ENCODE data around the gene ABHD17B. TPM values are rescaled to one million over a fixed set of nuclear protein-coding genes. Genes with fewer than 3 reads are reported as not detected.
"Not testable (repeated sequence)": the region's sequence is repeated elsewhere in the genome, so short reads cannot be mapped to it uniquely, and the experiment has no call there.

The ABHD17B gene
- total and polyA plus RNA-seq, 4 donors = 5.2 to 17.7 (median 10.1) TPM

GRCh38 chr9:71955300-71955915 lies 44.4 kb upstream of the ABHD17B start:
- TF ChIP-seq RAD21 (IDR thresholded peaks at IDR 0.05) (peak; percentile 16 to 24), RXRA (IDR thresholded peaks at IDR 0.05) (peak; percentile 80 to 91), JUND (IDR thresholded peaks at IDR 0.05) (no peak), REST (IDR thresholded peaks at IDR 0.05) (peak; percentile 41), FOXA2 (IDR thresholded peaks at IDR 0.05) (peak; percentile 24), FOXA1 (IDR thresholded peaks at IDR 0.05) (no peak), HNF4G (IDR thresholded peaks at IDR 0.05) (peak; percentile 75), SP1 (IDR thresholded peaks at IDR 0.05) (peak; percentile 83), ZBTB33 (IDR thresholded peaks at IDR 0.05) (peak; percentile 28), ATF3 (IDR thresholded peaks at IDR 0.05) (no peak), HNF4A (conservative IDR thresholded peaks at IDR 0.05) (peak; percentile 79 to 85), GABPA (IDR thresholded peaks at IDR 0.05 in 1 of 2, conservative IDR thresholded peaks at IDR 0.05 in 1 of 2) (peak in 1 of 2 donors; percentile 47), TAF1 (conservative IDR thresholded peaks at IDR 0.05) (no peak), YY1 (IDR thresholded peaks at IDR 0.05) (peak; percentile 58), NR2F2 (IDR thresholded peaks at IDR 0.05) (peak; percentile 44)
- TF ChIP-seq, protein P1, sequence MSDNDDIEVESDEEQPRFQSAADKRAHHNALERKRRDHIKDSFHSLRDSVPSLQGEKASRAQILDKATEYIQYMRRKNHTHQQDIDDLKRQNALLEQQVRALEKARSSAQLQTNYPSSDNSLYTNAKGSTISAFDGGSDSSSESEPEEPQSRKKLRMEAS (IDR thresholded peaks at IDR 0.05) = peak; percentile 81
- H3K4me1 ChIP-seq (ENCODE audit: control insufficient read depth in 4 of 4, insufficient read depth in 4 of 4, low read length in 3 of 4) = peaks cover 5 to 15% (median 8%) of the 10 kb centered on the region in 4 donors
- H3K27ac ChIP-seq (ENCODE audit: low read depth in 1 of 2, low read length in 2 of 2) = peak overlapping the region; percentile 11 to 52
- H3K4me3 ChIP-seq (ENCODE audit: low read depth in 1 of 3, low read length in 3 of 3) = no peak overlapping the region
- no peaks in the 10 kb centered on the region for H3K9me3 ChIP-seq (ENCODE audit: control insufficient read depth in 4 of 4, low read length in 3 of 4)
- DNase-seq (ENCODE audit: low spot score) = no peak
- no peak overlapping the region for H3K9ac ChIP-seq (ENCODE audit: low read depth in 1 of 2, low read length in 2 of 2)
- 16% methylated on average over 1 of the region's 1 CpG for WGBS
- H3K27me3 ChIP-seq (ENCODE audit: control insufficient read depth in 4 of 4, insufficient read depth in 4 of 4, low read length in 3 of 4) = no peaks in the 10 kb centered on the region
- peaks cover 0 to 4% (median 0%) of the 10 kb centered on the region in 4 donors for H3K36me3 ChIP-seq (ENCODE audit: control insufficient read depth in 4 of 4, insufficient read depth in 3 of 4, low read depth in 1 of 4, low read length in 3 of 4)

- not testable (repeated sequence) for H3K27me3 ChIP-seq (ENCODE audit: control insufficient read depth in 4 of 4, insufficient read depth in 4 of 4, low read length in 3 of 4); H3K36me3 ChIP-seq (ENCODE audit: control insufficient read depth in 4 of 4, insufficient read depth in 3 of 4, low read depth in 1 of 4, low read length in 3 of 4); H3K4me3 ChIP-seq (ENCODE audit: low read depth in 1 of 3, low read length in 3 of 3); H3K9ac ChIP-seq (ENCODE audit: low read depth in 1 of 2, low read length in 2 of 2); H3K9me3 ChIP-seq (ENCODE audit: control insufficient read depth in 4 of 4, low read length in 3 of 4); DNase-seq (ENCODE audit: low spot score)
- H3K4me1 ChIP-seq (ENCODE audit: control insufficient read depth in 4 of 4, insufficient read depth in 4 of 4, low read length in 3 of 4) = peaks cover 5 to 15% (median 8%) of the 10 kb centered on the region in 4 donors
- 87% methylated on average over 2 of the region's 2 CpGs for WGBS
- peak overlapping the region; percentile 11 to 52 for H3K27ac ChIP-seq (ENCODE audit: low read depth in 1 of 2, low read length in 2 of 2)
These were observed 43.7 kb upstream of the ABHD17B start for GRCh38 chr9:71954652-71955051.
